Panc1 (cell line): ENCODE measurements around the gene BICRAL. TPM values are rescaled to one million over a fixed set of nuclear protein-coding genes. Genes with fewer than 3 reads are reported as not detected.

Experiments used
- ATAC-seq: fragments of 200-7000 bp; cut with Tn5 transposase; 2 replicates; pipeline ENCODE4 v1.9.1; 2020; ENCODE audit warnings: mild to moderate bottlenecking, moderate library complexity
- BruUV-seq: library from RNA; stranded (reverse); fragments of 400-500 nt; replicated peaks from 2 replicates; lab custom pipeline; 2021; lab: Mats Ljungman, UMichigan
- CTCF ChIA-PET: fragments of 300-600 bp; sonication (Branson Sonifier 250); formaldehyde crosslinking; loops from one replicate; lab custom pipeline; 2022; ENCODE audit warnings: antibody characterized with exemption; lab: Charles Lee
- POLR2A ChIA-PET: fragments of 300-600 bp; sonication (Branson Sonifier 250); formaldehyde crosslinking; loops from one replicate; lab custom pipeline; 2022; ENCODE audit warnings: antibody characterized with exemption; lab: Charles Lee
- DNase-seq: peaks from one replicate; pipeline ENCODE4 v3.0.0-alpha.2; 2010; ENCODE audit warnings: low read depth, low spot score
- H3K27ac ChIP-seq: 2 replicates; pipeline ENCODE4 v1.5.1; 2011; ENCODE audit warnings: mild to moderate bottlenecking, low read length, inconsistent platforms
- H3K27me3 ChIP-seq: fragments of 200-500 bp; sonication (Bioruptor generic); 2 replicates; pipeline ENCODE4 v1.6.0; 2014; ENCODE audit warnings: low read length, inconsistent platforms; ENCODE audit not compliant: control insufficient read depth, insufficient read depth
- H3K36me3 ChIP-seq: fragments of 200-500 bp; sonication (Bioruptor generic); 2 replicates; pipeline ENCODE4 v1.5.1; 2014; ENCODE audit warnings: inconsistent platforms, mild to moderate bottlenecking, low read length, moderate library complexity; ENCODE audit not compliant: control insufficient read depth, insufficient read depth
- H3K4me1 ChIP-seq: 2 replicates; pipeline ENCODE4 v1.5.1; 2011; ENCODE audit warnings: inconsistent platforms, mild to moderate bottlenecking, low read length, moderate library complexity; ENCODE audit not compliant: control insufficient read depth, insufficient read depth
- H3K4me3 ChIP-seq, 2 experiments: 2 replicates each; pipeline ENCODE4 v1.5.1; 2011 to 2012; ENCODE audit warnings: low read depth in 2 of 2, low read length in 2 of 2, mild to moderate bottlenecking in 2 of 2, inconsistent platforms in 1 of 2, moderate library complexity in 1 of 2
- H3K9me3 ChIP-seq: fragments of 200-500 bp; sonication (Bioruptor generic); 2 replicates; pipeline ENCODE4 v1.5.1; 2014; ENCODE audit warnings: low read depth, mild to moderate bottlenecking, inconsistent platforms, low read length, moderate library complexity; ENCODE audit not compliant: control insufficient read depth, insufficient read depth
- CTCF ChIP-seq: fragments of 450-650 bp; IDR thresholded peaks from 2 replicates; pipeline ENCODE4 v1.5.1; 2017; ENCODE audit warnings: mild to moderate bottlenecking
- POLR2AphosphoS5 ChIP-seq: IDR thresholded peaks from 2 replicates; pipeline ENCODE4 v1.6.1; 2012; ENCODE audit warnings: mild to moderate bottlenecking, low read depth, low read length, moderate library complexity
- REST ChIP-seq, 2 experiments: IDR thresholded peaks; 2 replicates each; pipeline ENCODE4 v1.6.1; 2011 to 2012; ENCODE audit warnings: low read depth in 2 of 2, control low read depth in 1 of 2, low read length in 1 of 2, mild to moderate bottlenecking in 1 of 2, moderate library complexity in 1 of 2; ENCODE audit not compliant: insufficient read depth in 1 of 2
- SIN3A ChIP-seq: IDR thresholded peaks from 2 replicates; pipeline ENCODE4 v1.6.1; 2012; ENCODE audit warnings: low read depth, mild to moderate bottlenecking, low read length, moderate library complexity, borderline replicate concordance; ENCODE audit not compliant: insufficient read depth
- TCF7L2 ChIP-seq: IDR thresholded peaks from 2 replicates; pipeline ENCODE4 v1.6.1; 2011; ENCODE audit warnings: mild to moderate bottlenecking, low read depth, low read length, inconsistent platforms
- in situ Hi-C: cut with HindIII; loops from 2 replicates; pipeline ENCODE4 v1.10.0; 2016; ENCODE audit warnings: low sequenced_read_pairs, low pct_unique_long_range_greater_than_20kb
- intact Hi-C: fragments of 100-400 bp; cut with micrococcal nuclease; formaldehyde crosslinking; loops from one replicate; pipeline ENCODE4 v1.10.0; 2022; ENCODE audit not compliant: unreplicated experiment
- total RNA-seq: library from RNA; stranded (reverse); gene quantifications from one replicate; pipeline ENCODE4 v1.2.1, GENCODE V29; 2021; ENCODE audit not compliant: unreplicated experiment

The BICRAL gene
- total RNA-seq, 1 experiment from 2014 or later, result 12.9 TPM

- no peak for TF ChIP-seq SIN3A
- TF ChIP-seq CTCF, result no peak
- TF ChIP-seq POLR2AphosphoS5, result no peak
- no peak for TF ChIP-seq TCF7L2
- no peak for TF ChIP-seq REST (IDR thresholded peaks at IDR 0.05; ENCODE audit: insufficient read depth in 1 of 2, low read depth in 2 of 2, low read length in 1 of 2)
- Histone ChIP-seq H3K9me3 (no peaks in the 10 kb centered on the region), H3K4me3 (no peak overlapping the region), H3K4me1 (no peaks in the 10 kb centered on the region), H3K36me3 (no peaks in the 10 kb centered on the region), H3K27ac (no peak overlapping the region), H3K27me3 (no peaks in the 10 kb centered on the region)
- intact Hi-C loops (no loop called here), in situ Hi-C loops (no loop called here)
- CTCF ChIA-PET, result no interaction called here
- no peak for DNase-seq
- ATAC-seq, result no peak
- no TSS peak for BruUV-seq
- POLR2A ChIA-PET, result interaction anchor here (0.6 to 0.7 kb wide), 2 partner anchors 44 to 69 kb away, joined by 3 to 4 read pairs; no protein-coding TSS in a partner anchor
Measured at GRCh38 chr6:42808492-42809483, 26.9 kb downstream of the BICRAL start.

- TF ChIP-seq CTCF, result no peak
- TF ChIP-seq POLR2AphosphoS5, result no peak
- no peak for TF ChIP-seq SIN3A
- TF ChIP-seq REST (IDR thresholded peaks at IDR 0.05; ENCODE audit: insufficient read depth in 1 of 2, low read depth in 2 of 2, low read length in 1 of 2), result no peak
- no peak for TF ChIP-seq TCF7L2
- ATAC-seq (no peak), DNase-seq (no peak)
- H3K9me3 ChIP-seq, result no peaks in the 10 kb centered on the region
- BruUV-seq, result no TSS peak
- no peaks in the 10 kb centered on the region for H3K27me3 ChIP-seq
- no peak overlapping the region for H3K27ac ChIP-seq
- no peaks in the 10 kb centered on the region for H3K36me3 ChIP-seq
- intact Hi-C loops, result no loop called here
- H3K4me1 ChIP-seq, result no peaks in the 10 kb centered on the region
- CTCF ChIA-PET, result no interaction called here
- in situ Hi-C loops, result no loop called here
- POLR2A ChIA-PET, result no interaction called here
- no peak overlapping the region for H3K4me3 ChIP-seq
Measured at GRCh38 chr6:42813074-42813645, 31.3 kb downstream of the BICRAL start.
